RWPE2 (cell line): ENCODE data around the gene KCNK7.
A peak's percentile ranks its signal among the peaks of the same experiment; 100 is the strongest.

Source experiments
- ATAC-seq: fragments of 200-7000 bp; cut with Tn5 transposase; 3 replicates; pipeline ENCODE4 v1.9.1; 2021; ENCODE audit warnings: low read depth
- DNase-seq: peaks from one replicate; pipeline ENCODE4 v3.0.0-alpha.2; 2020; ENCODE audit warnings: low spot score
- H3K27ac ChIP-seq: fragments of 450-650 bp; 2 replicates; pipeline ENCODE4 v1.5.1; 2017; ENCODE audit warnings: mild to moderate bottlenecking; ENCODE audit not compliant: poor library complexity, severe bottlenecking
- H3K27me3 ChIP-seq: fragments of 250-450 bp; sonication (Bioruptor Pico); 2 replicates; pipeline ENCODE4 v1.5.1; 2021; ENCODE audit warnings: mild to moderate bottlenecking, moderate library complexity; ENCODE audit not compliant: insufficient read depth, poor library complexity, severe bottlenecking
- H3K36me3 ChIP-seq: fragments of 250-450 bp; sonication (Bioruptor Pico); 2 replicates; pipeline ENCODE4 v1.5.1; 2020; ENCODE audit warnings: low read depth, mild to moderate bottlenecking, moderate library complexity
- H3K4me1 ChIP-seq: fragments of 250-450 bp; sonication (Bioruptor Pico); 2 replicates; pipeline ENCODE4 v1.5.1; 2021; ENCODE audit warnings: mild to moderate bottlenecking, moderate library complexity; ENCODE audit not compliant: insufficient read depth, poor library complexity, severe bottlenecking
- H3K4me3 ChIP-seq: fragments of 250-450 bp; sonication (Bioruptor Pico); 2 replicates; pipeline ENCODE4 v1.5.1; 2021; ENCODE audit warnings: mild to moderate bottlenecking, moderate library complexity; ENCODE audit not compliant: severe bottlenecking
- H3K9me3 ChIP-seq: fragments of 250-450 bp; sonication (Bioruptor Pico); 2 replicates; pipeline ENCODE4 v1.5.1; 2021; ENCODE audit warnings: mild to moderate bottlenecking, moderate library complexity; ENCODE audit not compliant: severe bottlenecking
- TF ChIP-seq, protein P1 (sequence below): fragments of 450-650 bp; IDR thresholded peaks from one replicate; pipeline ENCODE4 v1.5.1; 2017; ENCODE audit warnings: mild to moderate bottlenecking, moderate library complexity; ENCODE audit not compliant: poor library complexity, severe bottlenecking

Gene KCNK7

GRCh38 chr11:65560555-65561418, 34.8 kb downstream of the KCNK7 start:
- peak; percentile 15 for ATAC-seq
- no peak overlapping the region for H3K4me3 ChIP-seq

DNA sequence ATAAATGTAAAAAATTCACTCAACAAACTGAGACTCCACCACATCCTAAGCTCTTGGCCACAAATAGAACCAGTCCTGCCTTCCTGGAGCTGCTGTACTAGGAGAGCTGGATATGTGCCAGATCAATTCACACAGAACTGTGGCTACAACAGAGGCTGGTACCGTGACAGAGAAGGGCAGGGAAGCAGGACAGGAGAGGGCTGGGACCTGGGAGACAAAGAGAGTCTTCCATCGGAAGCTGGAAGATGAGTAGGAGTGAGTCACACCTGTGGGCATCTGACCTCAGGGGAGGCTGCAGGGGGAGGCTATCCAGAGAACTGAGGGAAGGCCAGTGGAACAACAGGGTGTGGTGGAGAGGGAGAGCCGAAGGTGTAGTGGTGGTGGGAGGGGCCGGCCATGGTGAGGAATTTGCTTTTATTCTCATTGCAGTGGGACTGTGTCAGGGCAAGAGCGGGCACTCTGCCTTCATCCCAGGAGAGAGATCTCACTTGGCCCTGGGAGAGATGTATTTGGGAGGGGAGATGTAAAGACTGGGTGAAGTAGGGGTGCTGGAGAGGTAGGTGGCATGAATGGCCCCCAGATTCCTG, 35.6 kb downstream of the KCNK7 start:
- Histone ChIP-seq H3K36me3 (no peaks in the 10 kb centered on the region), H3K9me3 (no peaks in the 10 kb centered on the region), H3K27ac (peak overlapping the region; percentile 85), H3K27me3 (no peaks in the 10 kb centered on the region), H3K4me1 (peaks cover 50% of the 10 kb centered on the region), H3K4me3 (no peak overlapping the region)
- ATAC-seq: peak; percentile 66
- peak; percentile 89 for DNase-seq
- TF ChIP-seq, protein P1, sequence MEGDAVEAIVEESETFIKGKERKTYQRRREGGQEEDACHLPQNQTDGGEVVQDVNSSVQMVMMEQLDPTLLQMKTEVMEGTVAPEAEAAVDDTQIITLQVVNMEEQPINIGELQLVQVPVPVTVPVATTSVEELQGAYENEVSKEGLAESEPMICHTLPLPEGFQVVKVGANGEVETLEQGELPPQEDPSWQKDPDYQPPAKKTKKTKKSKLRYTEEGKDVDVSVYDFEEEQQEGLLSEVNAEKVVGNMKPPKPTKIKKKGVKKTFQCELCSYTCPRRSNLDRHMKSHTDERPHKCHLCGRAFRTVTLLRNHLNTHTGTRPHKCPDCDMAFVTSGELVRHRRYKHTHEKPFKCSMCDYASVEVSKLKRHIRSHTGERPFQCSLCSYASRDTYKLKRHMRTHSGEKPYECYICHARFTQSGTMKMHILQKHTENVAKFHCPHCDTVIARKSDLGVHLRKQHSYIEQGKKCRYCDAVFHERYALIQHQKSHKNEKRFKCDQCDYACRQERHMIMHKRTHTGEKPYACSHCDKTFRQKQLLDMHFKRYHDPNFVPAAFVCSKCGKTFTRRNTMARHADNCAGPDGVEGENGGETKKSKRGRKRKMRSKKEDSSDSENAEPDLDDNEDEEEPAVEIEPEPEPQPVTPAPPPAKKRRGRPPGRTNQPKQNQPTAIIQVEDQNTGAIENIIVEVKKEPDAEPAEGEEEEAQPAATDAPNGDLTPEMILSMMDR: no peak

More at GRCh38 chr11:65560555-65561418, 34.8 kb downstream of the KCNK7 start:
- TF ChIP-seq, protein P1: no peak
- peaks cover 48% of the 10 kb centered on the region for H3K4me1 ChIP-seq
- peak; percentile 61 for DNase-seq
- H3K27ac ChIP-seq: peak overlapping the region; percentile 85
- H3K9me3 ChIP-seq: no peaks in the 10 kb centered on the region
- H3K27me3 ChIP-seq: no peaks in the 10 kb centered on the region
- H3K36me3 ChIP-seq: no peaks in the 10 kb centered on the region

DNA sequence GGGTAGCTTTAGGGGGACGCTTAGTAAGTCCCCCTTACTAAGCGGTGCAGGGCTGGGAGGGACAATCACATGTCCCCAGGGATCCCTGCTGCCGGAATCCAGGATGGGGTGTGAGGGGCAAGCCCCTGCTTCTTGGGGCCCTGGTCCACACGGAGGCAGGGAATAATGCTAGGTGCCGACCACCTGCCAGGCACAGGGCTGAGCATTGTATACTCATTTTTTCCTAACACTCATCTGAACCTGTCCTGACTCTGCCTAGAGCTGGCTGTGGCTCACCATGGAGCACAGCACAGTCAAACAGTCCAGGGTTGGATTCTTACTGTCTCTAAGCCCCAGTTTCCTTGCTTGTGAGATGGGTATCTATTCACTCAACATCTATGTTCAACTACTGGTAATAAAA, 36.1 kb downstream of the KCNK7 start:
- Histone ChIP-seq H3K9me3 (no peaks in the 10 kb centered on the region), H3K27ac (peak overlapping the region; percentile 85), H3K4me3 (no peak overlapping the region), H3K4me1 (peaks cover 50% of the 10 kb centered on the region), H3K36me3 (no peaks in the 10 kb centered on the region), H3K27me3 (no peaks in the 10 kb centered on the region)
- no peak for ATAC-seq
- DNase-seq: no peak
- TF ChIP-seq, protein P1: no peak

GRCh38 chr11:65558930-65559509, 36.6 kb downstream of the KCNK7 start:
- H3K4me1 ChIP-seq: peaks cover 50% of the 10 kb centered on the region
- TF ChIP-seq, protein P1: no peak
- H3K36me3 ChIP-seq: no peaks in the 10 kb centered on the region
- H3K4me3 ChIP-seq: no peak overlapping the region
- H3K27me3 ChIP-seq: no peaks in the 10 kb centered on the region
- DNase-seq (peak; percentile 52), ATAC-seq (no peak)
- H3K27ac ChIP-seq: peak overlapping the region; percentile 85
- no peaks in the 10 kb centered on the region for H3K9me3 ChIP-seq
